WTC11 (cell line): Measurements from ENCODE around the gene PLEKHM3. TPM values are rescaled to one million over a fixed set of nuclear protein-coding genes. Genes with fewer than 3 reads are reported as not detected.

Source experiments
- ATAC-seq: fragments of 200-7000 bp; cut with Tn5 transposase; 2 replicates; pipeline ENCODE4 v1.10.0; 2021; ENCODE audit warnings: mild to moderate bottlenecking, moderate library complexity
- CTCF ChIA-PET: fragments of 300-600 bp; sonication (Branson Sonifier 250); formaldehyde crosslinking; loops from one replicate; lab custom pipeline; 2021; ENCODE audit warnings: antibody characterized with exemption; lab: Charles Lee
- POLR2A ChIA-PET: fragments of 350-600 bp; sonication (Branson Sonifier 250); formaldehyde crosslinking; loops from one replicate; lab custom pipeline; 2021; ENCODE audit warnings: antibody characterized with exemption; lab: Charles Lee
- DNase-seq: peaks from one replicate; pipeline ENCODE4 v3.0.0; 2021; ENCODE audit warnings: low spot score
- H3K27ac Mint-ChIP-seq: 2 replicates; pipeline ENCODE4 v1.8.0; 2021; ENCODE audit warnings: mixed read lengths
- H3K27me3 Mint-ChIP-seq: 2 replicates; pipeline ENCODE4 v1.8.0; 2021; ENCODE audit warnings: low read depth, mild to moderate bottlenecking, moderate library complexity, mixed read lengths
- H3K36me3 Mint-ChIP-seq: 2 replicates; pipeline ENCODE4 v1.8.0; 2021; ENCODE audit warnings: mixed read lengths
- H3K4me1 Mint-ChIP-seq: 2 replicates; pipeline ENCODE4 v1.8.0; 2022; ENCODE audit warnings: mixed read lengths
- H3K4me3 Mint-ChIP-seq: 2 replicates; pipeline ENCODE4 v1.8.0; 2021; ENCODE audit warnings: mild to moderate bottlenecking, moderate library complexity, mixed read lengths
- H3K9me3 Mint-ChIP-seq: 2 replicates; pipeline ENCODE4 v1.8.0; 2021; ENCODE audit warnings: mixed read lengths
- ARID4B ChIP-seq: sonication (generic); formaldehyde crosslinking; IDR thresholded peaks from 2 replicates; pipeline ENCODE4 v1.8.0; 2023; ENCODE audit warnings: missing genetic modification reagents, mild to moderate bottlenecking, borderline replicate concordance
- ATF3 ChIP-seq: sonication (generic); formaldehyde crosslinking; conservative IDR thresholded peaks from 2 replicates; pipeline ENCODE4 v1.8.1; 2022; ENCODE audit warnings: mild to moderate bottlenecking, missing genetic modification reagents
- ETV6 ChIP-seq: sonication (generic); formaldehyde crosslinking; IDR thresholded peaks from 2 replicates; pipeline ENCODE4 v1.8.1; 2022; ENCODE audit warnings: mild to moderate bottlenecking, missing genetic modification reagents
- FOXJ3 ChIP-seq: sonication (generic); formaldehyde crosslinking; IDR thresholded peaks from 2 replicates; pipeline ENCODE4 v1.9.0; 2021; ENCODE audit warnings: missing genetic modification reagents, mild to moderate bottlenecking, borderline replicate concordance
- FOXP4 ChIP-seq: sonication (generic); formaldehyde crosslinking; IDR thresholded peaks from 2 replicates; pipeline ENCODE4 v1.8.0; 2022; ENCODE audit warnings: mild to moderate bottlenecking, missing genetic modification reagents
- GABPB1 ChIP-seq: sonication (generic); formaldehyde crosslinking; IDR thresholded peaks from 2 replicates; pipeline ENCODE4 v1.8.1; 2023; ENCODE audit warnings: mild to moderate bottlenecking, missing genetic modification reagents
- IRF1 ChIP-seq: sonication (generic); formaldehyde crosslinking; IDR thresholded peaks from 2 replicates; pipeline ENCODE4 v1.8.0; 2023; ENCODE audit warnings: missing genetic modification reagents
- JUN ChIP-seq: sonication (generic); formaldehyde crosslinking; IDR thresholded peaks from 2 replicates; pipeline ENCODE4 v1.8.0; 2023; ENCODE audit warnings: mild to moderate bottlenecking, missing genetic modification reagents
- NFYB ChIP-seq: sonication (generic); formaldehyde crosslinking; conservative IDR thresholded peaks from 2 replicates; pipeline ENCODE4 v1.8.0; 2022; ENCODE audit warnings: low read depth, missing genetic modification reagents
- SOX15 ChIP-seq: fragments of 250-450 bp; sonication (Bioruptor Pico); IDR thresholded peaks from 2 replicates; pipeline ENCODE4 v1.9.0; 2021; ENCODE audit warnings: mild to moderate bottlenecking
- TCF7 ChIP-seq: sonication (generic); formaldehyde crosslinking; IDR thresholded peaks from 2 replicates; pipeline ENCODE4 v1.8.0; 2022; ENCODE audit warnings: mild to moderate bottlenecking, low read depth, missing genetic modification reagents, moderate library complexity
- TEAD4 ChIP-seq: sonication (generic); formaldehyde crosslinking; IDR thresholded peaks from 2 replicates; pipeline ENCODE4 v1.8.0; 2022; ENCODE audit warnings: mild to moderate bottlenecking, missing genetic modification reagents
- ZBTB21 ChIP-seq: sonication (generic); formaldehyde crosslinking; IDR thresholded peaks from 2 replicates; pipeline ENCODE4 v1.8.1; 2023; ENCODE audit warnings: mild to moderate bottlenecking, missing genetic modification reagents, borderline replicate concordance
- ZNF263 ChIP-seq: sonication (generic); formaldehyde crosslinking; IDR thresholded peaks from 2 replicates; pipeline ENCODE4 v1.8.1; 2022; ENCODE audit warnings: low read depth, mild to moderate bottlenecking, moderate library complexity, missing genetic modification reagents
- ZNF416 ChIP-seq: fragments of 250-450 bp; sonication (Bioruptor Pico); IDR thresholded peaks from 2 replicates; pipeline ENCODE4 v1.9.0; 2021; ENCODE audit warnings: mild to moderate bottlenecking, inconsistent platforms
- total RNA-seq: library from RNA; stranded (reverse); gene quantifications from 3 replicates; pipeline ENCODE4 v1.2.3, GENCODE V29; 2021
- TF ChIP-seq, protein P1 (sequence below): sonication (generic); formaldehyde crosslinking; IDR thresholded peaks from 2 replicates; pipeline ENCODE4 v1.8.0; 2023; ENCODE audit warnings: mild to moderate bottlenecking, missing genetic modification reagents
- TF ChIP-seq, protein P2 (sequence below): sonication (generic); formaldehyde crosslinking; IDR thresholded peaks from 2 replicates; pipeline ENCODE4 v1.8.1; 2022; ENCODE audit warnings: low read depth, mild to moderate bottlenecking, moderate library complexity, missing genetic modification reagents, borderline replicate concordance
- TF ChIP-seq, protein P3 (sequence below): sonication (generic); formaldehyde crosslinking; IDR thresholded peaks from 2 replicates; pipeline ENCODE4 v1.8.1; 2022; ENCODE audit warnings: mild to moderate bottlenecking, missing genetic modification reagents, moderate library complexity, borderline replicate concordance

Gene PLEKHM3
- total RNA-seq, 1 experiment from 2014 or later = 5.8 TPM

GRCh38 chr2:207925601-207926000, 99.7 kb downstream of the PLEKHM3 start (continued):
- no peak for TF ChIP-seq ARID4B (CRISPR knock-in tag)
- TF ChIP-seq, all 79 proteins: peak for 0

DNA sequence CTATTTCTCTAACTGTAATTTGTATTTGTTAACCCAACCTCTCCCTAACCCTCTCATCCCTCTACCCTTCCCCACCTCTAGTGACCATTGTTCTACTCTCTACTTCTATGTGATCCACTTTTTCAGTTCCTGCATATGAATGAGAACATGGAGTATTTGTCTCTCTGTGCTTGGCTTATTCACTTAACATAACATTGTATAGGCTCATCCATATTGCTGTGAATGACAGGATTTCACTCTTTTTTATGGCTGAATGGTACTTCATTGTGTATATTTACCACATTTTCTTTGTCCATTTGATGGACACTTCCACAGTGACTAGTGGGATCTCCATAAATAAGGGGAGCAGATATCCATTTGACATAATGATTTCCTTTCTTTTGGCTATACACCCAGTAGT, 103.7 kb downstream of the PLEKHM3 start:
- Mint-ChIP-seq H3K27me3 (no peaks in the 10 kb centered on the region), H3K36me3 (no peaks in the 10 kb centered on the region), H3K4me3 (no peak overlapping the region), H3K9me3 (peaks cover 4% of the 10 kb centered on the region; the same call in 1 of the 2 replicates), H3K27ac (no peak overlapping the region), H3K4me1 (peaks cover 3% of the 10 kb centered on the region; the same call in 1 of the 2 replicates)
- no peak for DNase-seq
- ChIA-PET POLR2A (no interaction called here), CTCF (interaction anchor here (0.7 to 0.9 kb wide), 2 partner anchors 119 to 229 kb away, joined by 3 read pairs; no protein-coding TSS in a partner anchor)
- ATAC-seq = no peak
- TF ChIP-seq GABPB1 (CRISPR knock-in tag) (no peak), ETV6 (CRISPR knock-in tag) (no peak), ATF3 (no peak), JUN (CRISPR knock-in tag) (no peak), TCF7 (no peak), ARID4B (CRISPR knock-in tag) (no peak), ZNF416 (CRISPR knock-in tag) (no peak), SOX15 (no peak), ZBTB21 (no peak), ZNF263 (no peak), IRF1 (CRISPR knock-in tag) (no peak), FOXJ3 (CRISPR knock-in tag) (no peak), TEAD4 (no peak), NFYB (no peak), FOXP4 (no peak)
- TF ChIP-seq, protein P1, sequence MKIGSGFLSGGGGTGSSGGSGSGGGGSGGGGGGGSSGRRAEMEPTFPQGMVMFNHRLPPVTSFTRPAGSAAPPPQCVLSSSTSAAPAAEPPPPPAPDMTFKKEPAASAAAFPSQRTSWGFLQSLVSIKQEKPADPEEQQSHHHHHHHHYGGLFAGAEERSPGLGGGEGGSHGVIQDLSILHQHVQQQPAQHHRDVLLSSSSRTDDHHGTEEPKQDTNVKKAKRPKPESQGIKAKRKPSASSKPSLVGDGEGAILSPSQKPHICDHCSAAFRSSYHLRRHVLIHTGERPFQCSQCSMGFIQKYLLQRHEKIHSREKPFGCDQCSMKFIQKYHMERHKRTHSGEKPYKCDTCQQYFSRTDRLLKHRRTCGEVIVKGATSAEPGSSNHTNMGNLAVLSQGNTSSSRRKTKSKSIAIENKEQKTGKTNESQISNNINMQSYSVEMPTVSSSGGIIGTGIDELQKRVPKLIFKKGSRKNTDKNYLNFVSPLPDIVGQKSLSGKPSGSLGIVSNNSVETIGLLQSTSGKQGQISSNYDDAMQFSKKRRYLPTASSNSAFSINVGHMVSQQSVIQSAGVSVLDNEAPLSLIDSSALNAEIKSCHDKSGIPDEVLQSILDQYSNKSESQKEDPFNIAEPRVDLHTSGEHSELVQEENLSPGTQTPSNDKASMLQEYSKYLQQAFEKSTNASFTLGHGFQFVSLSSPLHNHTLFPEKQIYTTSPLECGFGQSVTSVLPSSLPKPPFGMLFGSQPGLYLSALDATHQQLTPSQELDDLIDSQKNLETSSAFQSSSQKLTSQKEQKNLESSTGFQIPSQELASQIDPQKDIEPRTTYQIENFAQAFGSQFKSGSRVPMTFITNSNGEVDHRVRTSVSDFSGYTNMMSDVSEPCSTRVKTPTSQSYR (CRISPR knock-in tag) = no peak
- TF ChIP-seq, protein P2, sequence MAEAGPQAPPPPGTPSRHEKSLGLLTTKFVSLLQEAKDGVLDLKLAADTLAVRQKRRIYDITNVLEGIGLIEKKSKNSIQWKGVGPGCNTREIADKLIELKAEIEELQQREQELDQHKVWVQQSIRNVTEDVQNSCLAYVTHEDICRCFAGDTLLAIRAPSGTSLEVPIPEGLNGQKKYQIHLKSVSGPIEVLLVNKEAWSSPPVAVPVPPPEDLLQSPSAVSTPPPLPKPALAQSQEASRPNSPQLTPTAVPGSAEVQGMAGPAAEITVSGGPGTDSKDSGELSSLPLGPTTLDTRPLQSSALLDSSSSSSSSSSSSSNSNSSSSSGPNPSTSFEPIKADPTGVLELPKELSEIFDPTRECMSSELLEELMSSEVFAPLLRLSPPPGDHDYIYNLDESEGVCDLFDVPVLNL = no peak
- TF ChIP-seq, protein P3, sequence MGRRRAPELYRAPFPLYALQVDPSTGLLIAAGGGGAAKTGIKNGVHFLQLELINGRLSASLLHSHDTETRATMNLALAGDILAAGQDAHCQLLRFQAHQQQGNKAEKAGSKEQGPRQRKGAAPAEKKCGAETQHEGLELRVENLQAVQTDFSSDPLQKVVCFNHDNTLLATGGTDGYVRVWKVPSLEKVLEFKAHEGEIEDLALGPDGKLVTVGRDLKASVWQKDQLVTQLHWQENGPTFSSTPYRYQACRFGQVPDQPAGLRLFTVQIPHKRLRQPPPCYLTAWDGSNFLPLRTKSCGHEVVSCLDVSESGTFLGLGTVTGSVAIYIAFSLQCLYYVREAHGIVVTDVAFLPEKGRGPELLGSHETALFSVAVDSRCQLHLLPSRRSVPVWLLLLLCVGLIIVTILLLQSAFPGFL (CRISPR knock-in tag) = no peak
